Stimulated activated CD4-positive, alpha-beta T cell treated with anti-CD3 and anti-CD28 coated beads, Interleukin-4, amount 100 ng/mL, for 4 hours (primary cell): ENCODE data around the gene RNF225.
A peak's percentile ranks its signal among the peaks of the same experiment; 100 is the strongest.
"Not testable (repeated sequence)": the region's sequence is repeated elsewhere in the genome, so short reads cannot be mapped to it uniquely, and the experiment has no call there.

Experiments used
- DNase-seq, 2 experiments: peaks; one replicate each; pipeline ENCODE4 v3.0.0-alpha.2; 2020

Gene RNF225

GRCh38 chr19:58387338-58388174, 7.9 kb upstream of the RNF225 start:
- DNase-seq, result no peak

DNA sequence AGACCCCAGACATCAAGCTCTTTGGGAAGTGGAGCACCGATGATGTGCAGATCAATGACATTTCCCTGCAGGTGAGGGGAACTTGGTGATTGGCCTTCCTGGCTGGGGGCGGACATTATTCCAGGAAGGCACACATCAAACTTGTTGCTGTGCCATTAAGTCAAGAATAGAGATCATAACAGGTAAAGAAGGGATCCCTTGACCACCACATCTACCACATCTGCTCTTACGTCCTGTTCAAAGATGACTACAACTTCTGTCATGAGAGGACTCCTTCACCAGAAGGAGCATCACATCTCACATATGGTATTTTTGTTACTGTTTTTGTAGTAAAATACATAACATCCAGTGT, 7.3 kb upstream of the RNF225 start:
- no peak for DNase-seq

- no peak for DNase-seq
These were observed 2.3 kb upstream of the RNF225 start for GRCh38 chr19:58392945-58393724.

GRCh38 chr19:58393725-58394033, 1.8 kb upstream of the RNF225 start:
- no peak for DNase-seq

DNA sequence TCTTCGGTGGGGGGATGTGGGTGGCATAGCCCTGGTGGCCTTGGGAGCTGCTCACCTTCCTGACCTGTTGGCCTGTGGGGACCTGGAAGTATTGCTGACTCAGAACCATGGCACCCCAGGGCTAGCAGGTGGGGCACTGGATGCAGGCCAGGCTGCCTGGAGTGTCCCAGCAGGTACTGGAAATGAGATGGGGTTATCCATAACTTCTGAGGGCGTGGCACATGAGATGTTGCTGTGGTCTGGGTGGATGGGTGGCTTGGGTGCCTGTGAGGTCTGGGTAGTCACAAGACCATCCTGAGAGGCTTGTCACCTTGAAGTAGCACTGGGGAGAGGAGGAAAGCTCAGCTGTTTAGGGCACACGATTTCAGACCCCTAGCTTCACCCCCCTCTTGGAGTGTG, 636 bp upstream of the RNF225 start:
- DNase-seq, result no peak

- peak in 1 of 2 experiments; percentile 42 for DNase-seq
These were observed 647 bp downstream of the RNF225 start for GRCh38 chr19:58395979-58396627.

- DNase-seq, result no peak
These were observed 1.5 kb downstream of the RNF225 start for GRCh38 chr19:58396691-58397532.

- DNase-seq, result no peak
These were observed 2.1 kb downstream of the RNF225 start for GRCh38 chr19:58397533-58398037.

GRCh38 chr19:58398087-58398486, 2.6 kb downstream of the RNF225 start:
- DNase-seq, result no peak

- no peak for DNase-seq
These were observed 3.1 kb downstream of the RNF225 start for GRCh38 chr19:58398545-58398944.

DNA sequence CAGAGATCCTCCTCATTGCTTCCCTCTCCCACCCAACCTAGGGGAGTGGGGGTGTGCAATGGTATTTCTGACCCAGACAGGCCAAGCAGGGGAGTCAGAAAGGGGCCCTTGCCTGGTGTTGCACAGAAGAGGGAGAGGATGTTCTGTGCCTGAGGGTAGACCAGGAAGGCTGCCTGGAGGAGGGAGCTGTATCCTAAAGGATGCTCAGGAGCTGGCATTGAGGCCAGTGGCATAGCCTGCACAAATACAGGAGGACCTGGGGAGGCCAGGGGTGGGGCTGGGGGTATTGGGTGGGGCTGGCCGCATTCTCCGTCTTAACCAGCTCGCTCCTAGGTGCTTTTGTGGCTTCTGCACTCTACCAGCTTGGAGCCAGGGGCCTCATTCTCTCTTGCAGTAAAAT, 4.4 kb downstream of the RNF225 start:
- DNase-seq, result no peak

GRCh38 chr19:58400316-58400915, 5.0 kb downstream of the RNF225 start:
- DNase-seq, result no peak

GRCh38 chr19:58400916-58401839, 5.7 kb downstream of the RNF225 start:
- peak; percentile 97 to 99 for DNase-seq

- DNase-seq, result no peak
These were observed 6.5 kb downstream of the RNF225 start for GRCh38 chr19:58401840-58402421.

DNA sequence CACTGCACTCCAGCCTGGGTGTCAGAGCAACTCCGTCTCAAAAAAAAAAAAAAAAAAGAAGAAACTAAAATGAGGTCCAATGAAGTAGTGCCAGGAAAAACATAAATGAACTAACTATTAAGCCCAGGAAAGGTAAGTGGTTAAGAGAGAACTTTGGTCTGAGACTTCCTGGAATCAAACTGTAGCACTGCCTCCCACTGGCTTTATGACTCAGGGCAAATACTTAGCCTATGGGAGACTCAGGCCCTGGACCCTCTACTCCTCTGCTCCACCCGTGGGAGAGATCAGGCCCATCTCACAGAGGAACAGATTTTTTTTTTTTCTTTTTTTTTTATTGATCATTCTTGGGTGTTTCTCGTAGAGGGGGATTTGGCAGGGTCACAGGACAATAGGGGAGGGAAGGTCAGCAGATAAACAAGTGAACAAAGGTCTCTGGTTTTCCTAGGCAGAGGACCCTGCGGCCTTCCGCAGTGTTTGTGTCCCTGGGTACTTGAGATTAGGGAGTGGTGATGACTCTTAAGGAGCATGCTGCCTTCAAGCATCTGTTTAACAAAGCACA, 8.5 kb downstream of the RNF225 start:
- not testable (repeated sequence) for DNase-seq

- no peak for DNase-seq
These were observed 11.6 kb downstream of the RNF225 start for GRCh38 chr19:58406818-58407657.

DNA sequence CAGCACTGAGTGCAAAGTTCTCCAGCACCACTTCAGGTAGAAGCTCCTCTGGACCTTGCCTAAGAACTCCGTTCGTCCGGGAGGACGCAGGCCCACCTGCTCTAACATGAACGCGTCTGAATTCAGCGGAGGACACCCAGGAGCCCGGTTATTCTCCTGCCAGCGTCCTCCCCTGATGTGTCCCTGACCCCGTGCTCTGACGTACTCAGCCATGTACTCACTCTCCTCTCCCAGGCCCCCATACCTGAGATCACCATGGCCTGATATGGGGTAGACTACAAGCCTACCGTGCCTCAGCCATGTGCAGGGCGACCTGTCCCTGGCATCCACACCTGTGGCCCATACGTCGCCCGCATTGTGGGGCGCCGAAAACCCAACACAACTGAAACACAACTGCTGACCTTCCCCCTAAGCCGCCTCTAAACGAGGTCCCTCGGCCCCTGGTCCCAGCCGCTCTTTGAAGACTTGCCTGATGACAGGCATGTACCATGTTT, 12.2 kb downstream of the RNF225 start:
- no peak for DNase-seq

DNA sequence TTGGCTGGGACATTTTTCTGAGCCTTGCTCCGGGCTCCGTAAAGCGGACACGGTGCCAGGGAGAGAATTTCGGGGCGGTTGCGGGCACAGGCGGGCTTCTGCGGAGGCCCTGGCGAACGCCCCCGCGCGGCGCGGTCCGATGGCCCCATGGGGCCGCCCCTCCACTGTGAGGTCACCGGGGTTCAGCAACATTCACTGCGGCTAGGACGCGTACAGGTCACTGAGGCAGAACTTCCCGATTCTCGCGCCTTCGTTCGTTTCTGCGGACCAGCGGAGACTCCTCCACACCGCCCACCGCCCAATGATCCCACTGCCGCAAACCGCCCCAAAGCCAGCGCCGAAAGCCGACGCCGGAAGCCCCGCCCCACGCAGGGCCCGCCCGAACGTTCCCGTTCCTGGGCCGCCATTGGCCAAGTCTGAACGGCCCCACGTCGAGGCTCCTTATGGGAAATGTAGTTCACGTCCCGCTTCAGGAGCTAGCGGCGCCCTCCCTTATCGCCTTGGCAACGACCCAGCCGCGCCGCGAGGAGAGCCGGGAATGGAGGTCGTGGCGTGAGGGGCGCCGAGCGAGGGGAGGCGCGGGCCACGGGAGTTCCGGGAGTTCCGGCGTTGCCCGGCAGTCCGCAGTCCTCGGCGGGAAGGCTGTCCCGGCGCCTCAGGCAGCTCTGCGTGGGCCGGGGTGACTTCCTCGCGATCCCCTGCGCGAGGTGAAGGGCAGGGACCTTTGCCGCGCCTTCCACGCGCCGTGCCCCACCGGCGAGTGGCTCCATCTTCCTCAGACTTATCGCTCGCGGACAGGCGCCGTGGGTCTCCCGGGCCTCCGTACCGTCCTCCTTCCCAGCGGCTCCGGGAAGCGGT, 12.9 kb downstream of the RNF225 start, which contains the start of gene ZNF584:
Gene ZNF584 (plus strand): TSS at position 498 of the 858 bp plus-strand sequence. CDS start 499 bp downstream, outside the sequence.
- peak; percentile 92 to 96 for DNase-seq
